ENCODE results near the gene CA9. TPM values are rescaled to one million over a fixed set of nuclear protein-coding genes. Genes with fewer than 3 reads are reported as not detected.

The CA9 gene
- total RNA-seq, 1 experiment from 2014 or later = 1.0 TPM

- peak; percentile 95 for TF ChIP-seq FOXP4 (CRISPR knock-in tag; IDR thresholded peaks at IDR 0.05)
- TF ChIP-seq CBFB (CRISPR knock-in tag; IDR thresholded peaks at IDR 0.05; ENCODE audit: low read depth) = no peak
- no peak for TF ChIP-seq RORB (CRISPR knock-in tag; IDR thresholded peaks at IDR 0.05)
- 0 out of 2 replicates have a peak, but pooled peaks have one; percentile 30 for TF ChIP-seq JUN (CRISPR knock-in tag; IDR thresholded peaks at IDR 0.05)
- no peak for TF ChIP-seq ZNF138 (CRISPR knock-in tag; conservative IDR thresholded peaks at IDR 0.05)
- TF ChIP-seq ETV6 (CRISPR knock-in tag; IDR thresholded peaks at IDR 0.05) = peak; percentile 99
- no peak; the same call in 1 of the 2 replicates for TF ChIP-seq SMAD3 (CRISPR knock-in tag; IDR thresholded peaks at IDR 0.05; ENCODE audit: borderline replicate concordance)
- TF ChIP-seq NFYB (CRISPR knock-in tag; conservative IDR thresholded peaks at IDR 0.05; ENCODE audit: low read depth) = 0 out of 2 replicates have a peak, but pooled peaks have one; percentile 29
- TF ChIP-seq AR (CRISPR knock-in tag; IDR thresholded peaks at IDR 0.05) = no peak
- TF ChIP-seq FOXP1 (CRISPR knock-in tag; IDR thresholded peaks at IDR 0.05; ENCODE audit: borderline replicate concordance) = peak; percentile 86; the same call in 1 of the 2 replicates
- TF ChIP-seq E2F5 (CRISPR knock-in tag; IDR thresholded peaks at IDR 0.05) = peak; percentile 92
- no peak for TF ChIP-seq ZNF423 (CRISPR knock-in tag; IDR thresholded peaks at IDR 0.05)
- TF ChIP-seq ATF2 (CRISPR knock-in tag; IDR thresholded peaks at IDR 0.05; ENCODE audit: borderline replicate concordance, low read depth) = no peak
- TF ChIP-seq GTF2I (CRISPR knock-in tag; conservative IDR thresholded peaks at IDR 0.05) = no peak
- TF ChIP-seq PREB (CRISPR knock-in tag; IDR thresholded peaks at IDR 0.05; ENCODE audit: borderline replicate concordance) = peak; percentile 83; the same call in 1 of the 2 replicates
- TF ChIP-seq JAZF1 (CRISPR knock-in tag; IDR thresholded peaks at IDR 0.05) = no peak
- TF ChIP-seq AFF4 (CRISPR knock-in tag; IDR thresholded peaks at IDR 0.05; ENCODE audit: borderline replicate concordance) = 0 out of 2 replicates have a peak, but pooled peaks have one; percentile 65
- peak; percentile 87 for TF ChIP-seq CREM (CRISPR knock-in tag; IDR thresholded peaks at IDR 0.05)
- TF ChIP-seq E2F4 (CRISPR knock-in tag; IDR thresholded peaks at IDR 0.05; ENCODE audit: borderline replicate concordance, low read depth) = no peak; the same call in 1 of the 2 replicates
- TF ChIP-seq GRHL2 (CRISPR knock-in tag; IDR thresholded peaks at IDR 0.05; ENCODE audit: insufficient replicate concordance, severe bottlenecking) = no peak
These were observed 16.1 kb upstream of the CA9 start, which contains the start of gene RMRP (continued) for GRCh38 chr9:35657546-35658136.

Data from WTC11 (cell line).